Measurements from ENCODE around the gene THBS2.
"Not testable (repeated sequence)": the region's sequence is repeated elsewhere in the genome, so short reads cannot be mapped to it uniquely, and the experiment has no call there.

Gene THBS2

DNA sequence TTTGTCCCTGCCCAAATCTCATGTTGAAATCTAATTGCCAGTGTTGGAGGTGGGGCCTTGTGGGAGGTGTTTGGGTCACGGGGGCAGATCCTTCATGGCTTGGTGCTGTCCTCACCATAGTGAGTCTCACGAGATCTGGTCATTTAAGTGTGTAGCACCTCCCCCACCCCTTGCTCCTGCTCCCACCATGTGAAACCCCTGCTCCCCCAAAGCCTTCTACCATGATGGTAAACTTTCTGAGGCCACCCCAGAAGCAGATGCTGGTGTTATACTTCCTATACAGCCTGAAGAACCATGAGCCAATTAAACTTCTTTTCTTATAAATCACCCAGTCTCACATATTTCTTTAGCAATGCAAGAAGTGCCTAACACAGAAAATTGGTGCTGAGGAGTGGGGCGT lies 19.9 kb upstream of the THBS2 start:
- no peak for TF ChIP-seq CTCF (IDR thresholded peaks at IDR 0.05; ENCODE audit: low read depth, low read length)
- no peak overlapping the region for H3K4me3 ChIP-seq (ENCODE audit: low read depth, low read length)

DNA sequence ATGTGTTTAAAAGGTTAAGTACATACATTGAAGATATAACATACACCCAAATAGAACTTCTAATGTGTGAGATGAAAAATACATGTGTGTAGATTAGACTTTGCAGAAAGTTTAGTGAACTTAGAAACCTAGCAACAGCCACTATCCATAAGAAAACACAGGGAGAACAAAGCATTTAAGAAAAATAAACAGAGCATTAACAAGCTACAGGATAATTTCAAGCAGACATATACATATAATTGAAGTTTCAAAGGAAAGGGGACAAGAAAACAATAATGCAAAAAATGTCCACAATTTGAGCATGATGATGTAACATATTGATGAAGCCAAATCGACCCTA lies 18.2 kb upstream of the THBS2 start:
- H3K4me3 ChIP-seq (ENCODE audit: low read depth, low read length) = no peak overlapping the region
- TF ChIP-seq CTCF (IDR thresholded peaks at IDR 0.05; ENCODE audit: low read depth, low read length) = no peak

GRCh38 chr6:169271158-169271876 lies 17.7 kb upstream of the THBS2 start:
- no peak for TF ChIP-seq CTCF (IDR thresholded peaks at IDR 0.05; ENCODE audit: low read depth, low read length)
- H3K4me3 ChIP-seq (ENCODE audit: low read depth, low read length) = no peak overlapping the region

GRCh38 chr6:169270077-169270380 lies 16.4 kb upstream of the THBS2 start:
- H3K4me3 ChIP-seq (ENCODE audit: low read depth, low read length) = not testable (repeated sequence)

GRCh38 chr6:169269180-169270076 lies 15.8 kb upstream of the THBS2 start:
- H3K4me3 ChIP-seq (ENCODE audit: low read depth, low read length) = no peak overlapping the region
- no peak for TF ChIP-seq CTCF (IDR thresholded peaks at IDR 0.05; ENCODE audit: low read depth, low read length)

DNA sequence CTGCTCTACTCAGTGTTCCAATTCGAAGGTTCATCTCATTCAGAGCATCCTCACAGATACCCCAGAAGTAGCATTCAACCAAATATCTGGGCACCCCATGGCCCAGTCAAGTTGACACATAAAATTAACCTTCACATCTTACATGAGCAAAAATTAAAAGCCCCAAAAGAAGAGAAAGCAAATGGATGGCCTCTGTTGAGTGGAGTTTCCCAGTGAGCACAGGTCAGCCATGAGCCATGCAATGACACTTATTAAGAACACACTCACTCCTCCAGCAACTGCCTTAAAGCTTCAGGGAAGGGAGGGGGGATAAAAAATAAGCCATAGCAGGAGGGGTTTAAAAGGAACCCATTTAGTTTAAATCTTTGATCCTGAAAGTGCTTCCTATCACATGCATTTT lies 14.6 kb upstream of the THBS2 start:
- TF ChIP-seq CTCF (IDR thresholded peaks at IDR 0.05; ENCODE audit: low read depth, low read length) = no peak
- H3K4me3 ChIP-seq (ENCODE audit: low read depth, low read length) = no peak overlapping the region

DNA sequence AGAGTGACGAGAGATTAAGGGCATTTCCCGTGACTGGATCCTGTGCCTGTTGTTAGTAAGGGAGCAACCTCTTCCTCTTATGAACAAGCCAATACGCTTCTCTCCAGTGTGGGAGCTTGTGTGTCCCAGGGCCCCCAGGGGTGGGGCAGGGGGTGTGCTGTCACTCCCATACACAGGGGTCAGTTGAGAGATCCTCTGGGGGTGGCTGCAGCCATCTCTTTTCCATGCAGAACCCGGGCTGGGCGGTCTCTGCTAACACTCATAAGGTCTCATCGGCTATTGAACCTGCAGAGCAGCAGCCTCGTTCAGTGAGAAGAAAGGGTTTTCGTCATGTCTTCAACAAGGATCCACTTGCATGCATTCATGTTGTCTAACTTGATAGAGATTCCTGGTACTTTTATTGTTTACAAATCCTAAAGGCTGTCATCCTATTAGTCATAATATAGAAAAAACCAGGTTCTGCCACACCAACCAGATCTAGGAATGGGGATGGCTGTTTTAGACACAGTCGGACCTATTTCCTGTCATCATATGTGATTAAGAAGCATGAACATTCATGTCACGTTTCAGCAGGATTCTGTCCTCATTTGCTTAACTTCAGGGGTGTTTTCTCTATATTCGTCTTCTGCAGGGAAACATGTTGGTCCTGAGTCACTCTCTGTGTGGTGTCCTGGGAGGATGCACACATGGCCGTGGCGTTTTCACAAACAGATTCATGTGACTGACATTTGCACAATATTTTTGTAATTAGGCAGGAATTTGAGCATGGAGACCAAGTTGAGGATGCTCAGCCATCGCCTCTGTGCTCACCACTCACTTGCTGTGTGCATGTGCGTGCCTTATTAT lies 13.3 kb upstream of the THBS2 start:
- H3K4me3 ChIP-seq (ENCODE audit: low read depth, low read length) = no peak overlapping the region

More for the DNA sequence above, 13.3 kb upstream of the THBS2 start:
- TF ChIP-seq CTCF (IDR thresholded peaks at IDR 0.05; ENCODE audit: low read depth, low read length) = no peak

All from WI38 (cell line).